ENCODE data around the gene FUT6.

FUT6 gene

GRCh38 chr19:5827891-5828660 lies 11.4 kb downstream of the FUT6 start:
- TF ChIP-seq CTCF (IDR thresholded peaks at IDR 0.05; ENCODE audit: low read depth, low read length): no peak
- peak; percentile 73 for DNase-seq (ENCODE audit: extremely low read depth, low read depth)

- TF ChIP-seq CTCF (IDR thresholded peaks at IDR 0.05; ENCODE audit: low read depth, low read length): no peak
- no peak for DNase-seq (ENCODE audit: extremely low read depth, low read depth)
These were observed 12.1 kb downstream of the FUT6 start for GRCh38 chr19:5827342-5827890.

- DNase-seq (ENCODE audit: extremely low read depth, low read depth): no peak
- no peak; the same call in 1 of the 2 replicates for TF ChIP-seq CTCF (IDR thresholded peaks at IDR 0.05; ENCODE audit: low read depth, low read length)
These were observed 12.8 kb downstream of the FUT6 start for GRCh38 chr19:5826531-5827341.

GRCh38 chr19:5825178-5825577 lies 14.3 kb downstream of the FUT6 start:
- TF ChIP-seq CTCF (IDR thresholded peaks at IDR 0.05; ENCODE audit: low read depth, low read length): no peak
- DNase-seq (ENCODE audit: extremely low read depth, low read depth): no peak

GRCh38 chr19:5824751-5825150 lies 14.8 kb downstream of the FUT6 start:
- no peak for DNase-seq (ENCODE audit: extremely low read depth, low read depth)
- no peak for TF ChIP-seq CTCF (IDR thresholded peaks at IDR 0.05; ENCODE audit: low read depth, low read length)

- no peak; the same call in 1 of the 2 replicates for TF ChIP-seq CTCF (IDR thresholded peaks at IDR 0.05; ENCODE audit: low read depth, low read length)
- DNase-seq (ENCODE audit: extremely low read depth, low read depth): no peak
These were observed 15.8 kb downstream of the FUT6 start for GRCh38 chr19:5823579-5824281.
